ENCODE data around the gene IL17RD. TPM values are rescaled to one million over a fixed set of nuclear protein-coding genes. Genes with fewer than 3 reads are reported as not detected.

The IL17RD gene
- total RNA-seq, 1 experiment from 2014 or later = 3.1 TPM

DNA sequence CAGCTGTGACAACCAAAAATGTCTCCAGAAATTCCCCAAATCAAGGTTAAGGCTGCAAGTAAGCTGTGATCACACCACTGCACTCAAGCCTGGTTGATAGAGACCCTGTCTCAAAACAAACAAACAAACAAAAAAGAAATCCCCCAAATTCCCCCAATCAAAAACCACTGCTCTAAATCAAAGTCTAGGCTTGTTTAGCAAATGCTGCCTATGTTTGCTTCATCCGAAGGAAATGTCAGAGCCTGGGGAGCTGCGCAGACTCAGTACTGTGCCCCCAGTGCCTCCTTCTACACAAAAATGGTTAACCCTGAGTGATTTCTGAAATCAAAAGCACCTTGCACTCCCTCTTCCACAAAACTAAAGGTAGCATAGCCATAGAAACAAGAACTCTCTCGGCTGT is 13.4 kb downstream of the IL17RD start:
- H3K36me3 ChIP-seq (ENCODE audit: control insufficient read depth, insufficient read depth, low read length) = no peaks in the 10 kb centered on the region
- BruUV-seq (replicated peaks) = no TSS peak
- POLR2A ChIA-PET = no interaction called here
- intact Hi-C loops (cut with micrococcal nuclease; ENCODE audit: unreplicated experiment) = no loop called here
- DNase-seq = no peak
- CTCF ChIA-PET = no interaction called here
- no peaks in the 10 kb centered on the region for H3K9me3 ChIP-seq
- Mint-ChIP-seq H3K9me3 (ENCODE audit: unreplicated experiment) (no peaks in the 10 kb centered on the region), H3K27me3 (ENCODE audit: insufficient read depth, unreplicated experiment) (no peaks in the 10 kb centered on the region), H3K4me1 (ENCODE audit: low read depth, unreplicated experiment) (no peaks in the 10 kb centered on the region), H3K4me3 (ENCODE audit: unreplicated experiment) (no peak overlapping the region), H3K27ac (ENCODE audit: unreplicated experiment) (no peak overlapping the region), H3K36me3 (ENCODE audit: insufficient read depth, unreplicated experiment) (no peaks in the 10 kb centered on the region)
- no peaks in the 10 kb centered on the region for H3K27me3 ChIP-seq (replicated peaks; ENCODE audit: control insufficient read depth, insufficient read depth, low read length)
- H3K4me3 ChIP-seq (ENCODE audit: low read depth, low read length) = no peak overlapping the region
- H3K4me1 ChIP-seq = no peaks in the 10 kb centered on the region
- TF ChIP-seq, protein P1, sequence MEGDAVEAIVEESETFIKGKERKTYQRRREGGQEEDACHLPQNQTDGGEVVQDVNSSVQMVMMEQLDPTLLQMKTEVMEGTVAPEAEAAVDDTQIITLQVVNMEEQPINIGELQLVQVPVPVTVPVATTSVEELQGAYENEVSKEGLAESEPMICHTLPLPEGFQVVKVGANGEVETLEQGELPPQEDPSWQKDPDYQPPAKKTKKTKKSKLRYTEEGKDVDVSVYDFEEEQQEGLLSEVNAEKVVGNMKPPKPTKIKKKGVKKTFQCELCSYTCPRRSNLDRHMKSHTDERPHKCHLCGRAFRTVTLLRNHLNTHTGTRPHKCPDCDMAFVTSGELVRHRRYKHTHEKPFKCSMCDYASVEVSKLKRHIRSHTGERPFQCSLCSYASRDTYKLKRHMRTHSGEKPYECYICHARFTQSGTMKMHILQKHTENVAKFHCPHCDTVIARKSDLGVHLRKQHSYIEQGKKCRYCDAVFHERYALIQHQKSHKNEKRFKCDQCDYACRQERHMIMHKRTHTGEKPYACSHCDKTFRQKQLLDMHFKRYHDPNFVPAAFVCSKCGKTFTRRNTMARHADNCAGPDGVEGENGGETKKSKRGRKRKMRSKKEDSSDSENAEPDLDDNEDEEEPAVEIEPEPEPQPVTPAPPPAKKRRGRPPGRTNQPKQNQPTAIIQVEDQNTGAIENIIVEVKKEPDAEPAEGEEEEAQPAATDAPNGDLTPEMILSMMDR (IDR thresholded peaks at IDR 0.05; ENCODE audit: insufficient read depth in 1 of 2, low read depth in 1 of 2, low read length in 1 of 2, severe bottlenecking in 1 of 2, unreplicated experiment in 1 of 2) = no peak

DNA sequence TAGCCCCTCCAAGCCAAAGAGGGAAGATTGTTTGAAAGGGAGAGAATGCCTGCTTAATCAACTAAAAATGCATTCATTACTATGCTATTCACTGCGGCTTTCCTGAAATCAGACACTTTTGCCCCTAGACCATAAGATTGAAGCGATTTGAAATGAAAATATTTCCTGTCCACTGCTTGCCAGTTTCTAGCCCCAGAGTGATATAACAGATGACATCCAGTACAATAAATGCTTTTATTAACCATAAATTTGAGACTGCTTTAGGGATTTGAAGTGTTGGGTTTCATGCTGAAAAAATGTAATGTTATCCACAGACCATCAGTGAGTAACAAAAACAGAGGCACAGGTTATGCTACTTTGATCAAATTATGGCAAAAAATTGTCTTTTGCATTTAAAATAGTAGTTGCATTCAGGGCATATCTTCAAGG is 14.1 kb downstream of the IL17RD start:
- H3K36me3 Mint-ChIP-seq (ENCODE audit: insufficient read depth, unreplicated experiment) = no peaks in the 10 kb centered on the region
- ChIA-PET CTCF (no interaction called here), POLR2A (no interaction called here)
- no peak overlapping the region for H3K27ac Mint-ChIP-seq (ENCODE audit: unreplicated experiment)
- H3K27me3 ChIP-seq (replicated peaks; ENCODE audit: control insufficient read depth, insufficient read depth, low read length) = no peaks in the 10 kb centered on the region
- H3K4me3 ChIP-seq (ENCODE audit: low read depth, low read length) = no peak overlapping the region
- H3K9me3 ChIP-seq = no peaks in the 10 kb centered on the region
- intact Hi-C loops (cut with micrococcal nuclease; ENCODE audit: unreplicated experiment) = no loop called here
- no peaks in the 10 kb centered on the region for H3K27me3 Mint-ChIP-seq (ENCODE audit: insufficient read depth, unreplicated experiment)
- H3K9me3 Mint-ChIP-seq (ENCODE audit: unreplicated experiment) = no peaks in the 10 kb centered on the region
- no TSS peak for BruUV-seq (replicated peaks)
- DNase-seq = no peak
- no peaks in the 10 kb centered on the region for H3K36me3 ChIP-seq (ENCODE audit: control insufficient read depth, insufficient read depth, low read length)
- no peaks in the 10 kb centered on the region for H3K4me1 Mint-ChIP-seq (ENCODE audit: low read depth, unreplicated experiment)
- TF ChIP-seq, protein P1 (IDR thresholded peaks at IDR 0.05; ENCODE audit: insufficient read depth in 1 of 2, low read depth in 1 of 2, low read length in 1 of 2, severe bottlenecking in 1 of 2, unreplicated experiment in 1 of 2) = no peak
- no peak overlapping the region for H3K4me3 Mint-ChIP-seq (ENCODE audit: unreplicated experiment)
- no peaks in the 10 kb centered on the region for H3K4me1 ChIP-seq

DNA sequence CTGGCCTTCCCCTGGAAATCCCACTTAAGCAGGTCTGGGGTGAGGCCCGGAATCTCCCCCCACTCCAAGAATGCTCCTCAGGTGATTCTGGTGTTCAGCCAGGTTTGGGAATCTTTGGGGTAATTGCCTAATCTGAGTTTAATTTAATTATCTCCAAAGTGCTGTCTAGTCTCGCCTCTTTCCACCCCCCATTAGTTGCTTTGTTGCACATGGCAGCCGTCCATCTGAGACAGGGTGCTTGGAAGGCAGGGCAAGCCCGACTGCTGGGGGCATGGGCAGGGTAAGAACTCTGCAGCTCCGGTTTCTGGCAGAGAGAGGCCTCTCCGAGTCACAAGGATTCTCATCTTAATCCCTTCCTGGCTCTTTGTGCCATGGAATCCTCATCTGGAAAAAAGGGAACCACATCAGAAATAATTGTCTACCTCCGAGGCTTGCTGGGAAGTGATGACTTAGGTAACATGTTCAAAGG is 15.0 kb downstream of the IL17RD start:
- Histone ChIP-seq H3K36me3 (ENCODE audit: control insufficient read depth, insufficient read depth, low read length) (no peaks in the 10 kb centered on the region), H3K4me3 (ENCODE audit: low read depth, low read length) (no peak overlapping the region), H3K27me3 (replicated peaks; ENCODE audit: control insufficient read depth, insufficient read depth, low read length) (no peaks in the 10 kb centered on the region), H3K9me3 (no peaks in the 10 kb centered on the region), H3K4me1 (no peaks in the 10 kb centered on the region)
- TF ChIP-seq, protein P1 (IDR thresholded peaks at IDR 0.05; ENCODE audit: insufficient read depth in 1 of 2, low read depth in 1 of 2, low read length in 1 of 2, severe bottlenecking in 1 of 2, unreplicated experiment in 1 of 2) = no peak
- no peak overlapping the region for H3K4me3 Mint-ChIP-seq (ENCODE audit: unreplicated experiment)
- H3K27me3 Mint-ChIP-seq (ENCODE audit: insufficient read depth, unreplicated experiment) = no peaks in the 10 kb centered on the region
- H3K9me3 Mint-ChIP-seq (ENCODE audit: unreplicated experiment) = no peaks in the 10 kb centered on the region
- BruUV-seq (replicated peaks) = no TSS peak
- no peaks in the 10 kb centered on the region for H3K4me1 Mint-ChIP-seq (ENCODE audit: low read depth, unreplicated experiment)
- H3K27ac Mint-ChIP-seq (ENCODE audit: unreplicated experiment) = no peak overlapping the region
- CTCF ChIA-PET = no interaction called here
- no peak for DNase-seq
- intact Hi-C loops (cut with micrococcal nuclease; ENCODE audit: unreplicated experiment) = no loop called here
- H3K36me3 Mint-ChIP-seq (ENCODE audit: insufficient read depth, unreplicated experiment) = no peaks in the 10 kb centered on the region
- POLR2A ChIA-PET = no interaction called here

All from Caco-2 (cell line).